Parathyroid adenoma (tissue), 2 donors: ENCODE measurements around the gene CLPX.
A peak's percentile ranks its signal among the peaks of the same experiment; 100 is the strongest.
"Not testable (repeated sequence)": the region's sequence is repeated elsewhere in the genome, so short reads cannot be mapped to it uniquely, and the experiment has no call there.

Experiments used
- H2AFZ ChIP-seq: fragments of 300-600 bp; sonication (generic); one replicate; pipeline ENCODE4 v1.7.0; 2017; ENCODE audit warnings: antibody characterized with exemption, mild to moderate bottlenecking
- H3K27ac ChIP-seq: fragments of 300-600 bp; sonication (generic); one replicate; pipeline ENCODE4 v1.7.0; 2017
- H3K27me3 ChIP-seq: fragments of 300-600 bp; sonication (generic); one replicate; pipeline ENCODE4 v1.7.0; 2017; ENCODE audit warnings: low read length; ENCODE audit not compliant: control insufficient read depth, insufficient read depth
- H3K36me3 ChIP-seq: fragments of 300-600 bp; sonication (generic); one replicate; pipeline ENCODE4 v1.7.0; 2017; ENCODE audit warnings: low read length; ENCODE audit not compliant: control insufficient read depth, insufficient read depth
- H3K4me1 ChIP-seq: fragments of 300-600 bp; sonication (generic); one replicate; pipeline ENCODE4 v1.7.0; 2017; ENCODE audit warnings: control low read depth
- H3K4me2 ChIP-seq: fragments of 300-600 bp; sonication (generic); one replicate; pipeline ENCODE4 v1.7.0; 2017; ENCODE audit warnings: low read length
- H3K4me3 ChIP-seq: fragments of 300-600 bp; sonication (generic); one replicate; pipeline ENCODE4 v1.7.0; 2017; ENCODE audit warnings: low read depth, low read length
- H3K79me2 ChIP-seq: fragments of 300-600 bp; sonication (generic); one replicate; pipeline ENCODE4 v1.7.0; 2017; ENCODE audit warnings: control low read depth
- H3K9ac ChIP-seq: fragments of 300-600 bp; sonication (generic); one replicate; pipeline ENCODE4 v1.7.0; 2017; ENCODE audit warnings: mild to moderate bottlenecking
- H3K9me3 ChIP-seq: fragments of 300-600 bp; sonication (generic); one replicate; pipeline ENCODE4 v1.7.0; 2017; ENCODE audit warnings: low read length; ENCODE audit not compliant: control insufficient read depth
- TF ChIP-seq, protein P1 (sequence below): fragments of 300-600 bp; sonication (generic); IDR thresholded peaks from one replicate; pipeline ENCODE4 v1.7.0; 2017; ENCODE audit warnings: antibody characterized with exemption, mild to moderate bottlenecking
- donor health status: primary hyperparathyroidism.

The CLPX gene

GRCh38 chr15:65184868-65185717, at the start of gene CLPX:
TSS of gene CLPX (minus strand) at chr15:65185342. CDS start at chr15:65185153, 189 bp downstream.
- Histone ChIP-seq H3K9ac (peak within 1 kb of the TSS; percentile 72), H3K4me3 (peak within 1 kb of the TSS; percentile 86), H2AFZ (peak within 1 kb of the TSS; percentile 90), H3K79me2 (peaks cover 8% of the 10 kb centered on the region), H3K36me3 (no peaks in the 10 kb centered on the region), H3K4me1 (no peaks in the 10 kb centered on the region), H3K9me3 (no peaks in the 10 kb centered on the region), H3K27ac (peak within 1 kb of the TSS; percentile 88), H3K27me3 (no peaks in the 10 kb centered on the region), H3K4me2 (peak within 1 kb of the TSS; percentile 81)
- TF ChIP-seq, protein P1, sequence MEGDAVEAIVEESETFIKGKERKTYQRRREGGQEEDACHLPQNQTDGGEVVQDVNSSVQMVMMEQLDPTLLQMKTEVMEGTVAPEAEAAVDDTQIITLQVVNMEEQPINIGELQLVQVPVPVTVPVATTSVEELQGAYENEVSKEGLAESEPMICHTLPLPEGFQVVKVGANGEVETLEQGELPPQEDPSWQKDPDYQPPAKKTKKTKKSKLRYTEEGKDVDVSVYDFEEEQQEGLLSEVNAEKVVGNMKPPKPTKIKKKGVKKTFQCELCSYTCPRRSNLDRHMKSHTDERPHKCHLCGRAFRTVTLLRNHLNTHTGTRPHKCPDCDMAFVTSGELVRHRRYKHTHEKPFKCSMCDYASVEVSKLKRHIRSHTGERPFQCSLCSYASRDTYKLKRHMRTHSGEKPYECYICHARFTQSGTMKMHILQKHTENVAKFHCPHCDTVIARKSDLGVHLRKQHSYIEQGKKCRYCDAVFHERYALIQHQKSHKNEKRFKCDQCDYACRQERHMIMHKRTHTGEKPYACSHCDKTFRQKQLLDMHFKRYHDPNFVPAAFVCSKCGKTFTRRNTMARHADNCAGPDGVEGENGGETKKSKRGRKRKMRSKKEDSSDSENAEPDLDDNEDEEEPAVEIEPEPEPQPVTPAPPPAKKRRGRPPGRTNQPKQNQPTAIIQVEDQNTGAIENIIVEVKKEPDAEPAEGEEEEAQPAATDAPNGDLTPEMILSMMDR, result no peak

GRCh38 chr15:65233696-65234095, 48.6 kb upstream of the CLPX start:
- no peaks in the 10 kb centered on the region for H3K27me3 ChIP-seq
- no peak overlapping the region for H3K4me2 ChIP-seq
- H3K79me2 ChIP-seq, result no peaks in the 10 kb centered on the region
- H2AFZ ChIP-seq, result no peak overlapping the region
- no peaks in the 10 kb centered on the region for H3K4me1 ChIP-seq
- H3K9me3 ChIP-seq, result no peaks in the 10 kb centered on the region
- TF ChIP-seq, protein P1, result no peak
- H3K9ac ChIP-seq, result no peak overlapping the region
- no peak overlapping the region for H3K4me3 ChIP-seq
- no peak overlapping the region for H3K27ac ChIP-seq
- no peaks in the 10 kb centered on the region for H3K36me3 ChIP-seq

DNA sequence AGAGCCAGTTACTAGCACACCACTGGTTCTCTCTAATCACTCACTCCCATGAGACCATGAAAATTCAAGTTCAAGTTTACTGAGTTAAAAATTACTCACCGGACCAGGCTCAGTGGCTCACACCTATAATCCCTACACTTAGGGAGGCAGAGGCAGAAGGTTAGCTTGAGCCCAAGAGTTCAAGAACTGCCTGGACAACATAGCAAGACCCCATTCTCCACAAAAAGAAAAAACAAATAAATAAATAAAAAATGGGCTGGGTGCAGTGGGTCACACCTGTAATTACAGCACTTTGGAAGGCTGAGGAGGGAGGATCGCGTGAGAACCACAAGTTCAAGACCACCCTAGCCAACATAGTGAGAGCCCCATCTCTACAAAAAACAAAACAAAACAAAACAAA, 47.4 kb upstream of the CLPX start:
- Histone ChIP-seq H3K9me3 (no peaks in the 10 kb centered on the region), H3K9ac (no peak overlapping the region), H3K27me3 (no peaks in the 10 kb centered on the region), H2AFZ (no peak overlapping the region), H3K4me3 (no peak overlapping the region), H3K36me3 (no peaks in the 10 kb centered on the region), H3K79me2 (no peaks in the 10 kb centered on the region), H3K4me1 (no peaks in the 10 kb centered on the region), H3K27ac (no peak overlapping the region), H3K4me2 (no peak overlapping the region)
- TF ChIP-seq, protein P1, result no peak

- Histone ChIP-seq H3K4me3 (no peak overlapping the region), H3K27ac (no peak overlapping the region), H3K4me1 (no peaks in the 10 kb centered on the region), H2AFZ (no peak overlapping the region), H3K9me3 (no peaks in the 10 kb centered on the region), H3K36me3 (no peaks in the 10 kb centered on the region), H3K27me3 (no peaks in the 10 kb centered on the region), H3K9ac (no peak overlapping the region), H3K79me2 (no peaks in the 10 kb centered on the region), H3K4me2 (no peak overlapping the region)
- TF ChIP-seq, protein P1, result no peak
These were observed 46.2 kb upstream of the CLPX start for GRCh38 chr15:65231306-65231705.

- not testable (repeated sequence) for H3K27ac ChIP-seq, H3K4me2 ChIP-seq, H3K4me3 ChIP-seq, H3K79me2 ChIP-seq, H3K9me3 ChIP-seq, H3K36me3 ChIP-seq, H3K27me3 ChIP-seq, H2AFZ ChIP-seq, H3K9ac ChIP-seq, H3K4me1 ChIP-seq
These were observed 41.8 kb upstream of the CLPX start for GRCh38 chr15:65226901-65227300.
